ENCODE data around the gene TMEM115. TPM values are rescaled to one million over a fixed set of nuclear protein-coding genes. Genes with fewer than 3 reads are reported as not detected.

The TMEM115 gene
- total and polyA plus RNA-seq, 2 of the 13 experiments (the other 11 are each of a cell fraction or from before 2014, with no cell fraction given) = 22.1 to 30.7 TPM

DNA sequence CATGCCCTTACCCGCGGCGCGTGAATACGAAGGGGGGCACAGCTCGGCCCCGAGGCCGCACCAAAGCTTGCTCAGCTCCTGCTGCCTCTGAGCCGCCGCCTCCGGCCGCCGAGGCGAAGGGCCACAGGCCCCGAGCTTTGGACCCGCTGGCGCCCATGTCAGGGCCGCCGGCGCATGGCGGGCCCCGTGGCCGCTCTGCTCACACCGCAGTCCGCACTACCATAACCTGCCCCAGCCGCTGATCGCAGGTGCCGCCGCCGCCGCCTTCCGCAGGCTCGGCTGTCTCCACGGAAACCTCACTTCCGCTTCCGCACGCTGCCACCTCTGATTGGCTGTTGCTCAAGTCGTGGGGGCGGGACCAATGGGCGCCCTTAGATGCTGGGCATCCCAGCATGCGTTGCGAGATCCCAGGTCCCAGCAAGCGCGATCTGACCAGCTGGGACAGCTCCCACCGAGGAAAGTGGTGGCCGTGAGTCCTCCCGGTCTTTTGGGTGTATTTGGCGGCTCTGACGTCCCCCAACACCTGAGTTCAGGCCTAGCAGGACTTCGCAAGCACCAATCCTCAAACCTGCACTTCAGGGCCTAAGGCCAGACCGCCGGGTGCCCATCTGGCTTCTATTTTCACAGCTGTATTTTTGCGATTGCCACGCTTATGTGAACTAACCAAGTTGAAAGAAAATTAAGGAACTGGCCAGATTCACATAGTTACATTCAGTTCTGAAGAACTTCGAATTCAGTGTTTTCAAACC lies 31.2 kb downstream of the TMEM115 start, which contains the start of gene TUSC2 (continued):
- TF ChIP-seq, protein P1, sequence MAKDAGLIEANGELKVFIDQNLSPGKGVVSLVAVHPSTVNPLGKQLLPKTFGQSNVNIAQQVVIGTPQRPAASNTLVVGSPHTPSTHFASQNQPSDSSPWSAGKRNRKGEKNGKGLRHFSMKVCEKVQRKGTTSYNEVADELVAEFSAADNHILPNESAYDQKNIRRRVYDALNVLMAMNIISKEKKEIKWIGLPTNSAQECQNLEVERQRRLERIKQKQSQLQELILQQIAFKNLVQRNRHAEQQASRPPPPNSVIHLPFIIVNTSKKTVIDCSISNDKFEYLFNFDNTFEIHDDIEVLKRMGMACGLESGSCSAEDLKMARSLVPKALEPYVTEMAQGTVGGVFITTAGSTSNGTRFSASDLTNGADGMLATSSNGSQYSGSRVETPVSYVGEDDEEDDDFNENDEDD (CRISPR knock-in tag; IDR thresholded peaks at IDR 0.05; ENCODE audit: borderline replicate concordance) = peak; percentile 69; the same call in 1 of the 2 replicates
- TF ChIP-seq, protein P2, sequence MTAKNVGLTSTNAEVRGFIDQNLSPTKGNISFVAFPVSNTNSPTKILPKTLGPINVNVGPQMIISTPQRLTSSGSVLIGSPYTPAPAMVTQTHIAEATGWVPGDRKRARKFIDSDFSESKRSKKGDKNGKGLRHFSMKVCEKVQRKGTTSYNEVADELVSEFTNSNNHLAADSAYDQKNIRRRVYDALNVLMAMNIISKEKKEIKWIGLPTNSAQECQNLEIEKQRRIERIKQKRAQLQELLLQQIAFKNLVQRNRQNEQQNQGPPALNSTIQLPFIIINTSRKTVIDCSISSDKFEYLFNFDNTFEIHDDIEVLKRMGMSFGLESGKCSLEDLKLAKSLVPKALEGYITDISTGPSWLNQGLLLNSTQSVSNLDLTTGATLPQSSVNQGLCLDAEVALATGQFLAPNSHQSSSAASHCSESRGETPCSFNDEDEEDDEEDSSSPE (CRISPR knock-in tag; IDR thresholded peaks at IDR 0.05) = peak; percentile 65
- TF ChIP-seq ZHX2 (IDR thresholded peaks at IDR 0.05; ENCODE audit: low read depth) (0 out of 2 replicates have a peak, but pooled peaks have one; percentile 21), ZHX2 (CRISPR knock-in tag; IDR thresholded peaks at IDR 0.05; ENCODE audit: borderline replicate concordance) (0 out of 2 replicates have a peak, but pooled peaks have one; percentile 60), UBTF (CRISPR knock-in tag; IDR thresholded peaks at IDR 0.05) (peak; percentile 25), ELF1 (CRISPR knock-in tag; IDR thresholded peaks at IDR 0.05) (peak; percentile 92), NKX3-1 (CRISPR knock-in tag; IDR thresholded peaks at IDR 0.05) (peak; percentile 39; the same call in 1 of the 2 replicates)
- TF ChIP-seq, protein P3, sequence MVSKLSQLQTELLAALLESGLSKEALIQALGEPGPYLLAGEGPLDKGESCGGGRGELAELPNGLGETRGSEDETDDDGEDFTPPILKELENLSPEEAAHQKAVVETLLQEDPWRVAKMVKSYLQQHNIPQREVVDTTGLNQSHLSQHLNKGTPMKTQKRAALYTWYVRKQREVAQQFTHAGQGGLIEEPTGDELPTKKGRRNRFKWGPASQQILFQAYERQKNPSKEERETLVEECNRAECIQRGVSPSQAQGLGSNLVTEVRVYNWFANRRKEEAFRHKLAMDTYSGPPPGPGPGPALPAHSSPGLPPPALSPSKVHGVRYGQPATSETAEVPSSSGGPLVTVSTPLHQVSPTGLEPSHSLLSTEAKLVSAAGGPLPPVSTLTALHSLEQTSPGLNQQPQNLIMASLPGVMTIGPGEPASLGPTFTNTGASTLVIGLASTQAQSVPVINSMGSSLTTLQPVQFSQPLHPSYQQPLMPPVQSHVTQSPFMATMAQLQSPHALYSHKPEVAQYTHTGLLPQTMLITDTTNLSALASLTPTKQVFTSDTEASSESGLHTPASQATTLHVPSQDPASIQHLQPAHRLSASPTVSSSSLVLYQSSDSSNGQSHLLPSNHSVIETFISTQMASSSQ (IDR thresholded peaks at IDR 0.05; ENCODE audit: low read depth) = no peak
- TF ChIP-seq, protein P3 (CRISPR knock-in tag; IDR thresholded peaks at IDR 0.05; ENCODE audit: borderline replicate concordance) = no peak; the same call in 1 of the 2 replicates
- TF ChIP-seq, protein P4, sequence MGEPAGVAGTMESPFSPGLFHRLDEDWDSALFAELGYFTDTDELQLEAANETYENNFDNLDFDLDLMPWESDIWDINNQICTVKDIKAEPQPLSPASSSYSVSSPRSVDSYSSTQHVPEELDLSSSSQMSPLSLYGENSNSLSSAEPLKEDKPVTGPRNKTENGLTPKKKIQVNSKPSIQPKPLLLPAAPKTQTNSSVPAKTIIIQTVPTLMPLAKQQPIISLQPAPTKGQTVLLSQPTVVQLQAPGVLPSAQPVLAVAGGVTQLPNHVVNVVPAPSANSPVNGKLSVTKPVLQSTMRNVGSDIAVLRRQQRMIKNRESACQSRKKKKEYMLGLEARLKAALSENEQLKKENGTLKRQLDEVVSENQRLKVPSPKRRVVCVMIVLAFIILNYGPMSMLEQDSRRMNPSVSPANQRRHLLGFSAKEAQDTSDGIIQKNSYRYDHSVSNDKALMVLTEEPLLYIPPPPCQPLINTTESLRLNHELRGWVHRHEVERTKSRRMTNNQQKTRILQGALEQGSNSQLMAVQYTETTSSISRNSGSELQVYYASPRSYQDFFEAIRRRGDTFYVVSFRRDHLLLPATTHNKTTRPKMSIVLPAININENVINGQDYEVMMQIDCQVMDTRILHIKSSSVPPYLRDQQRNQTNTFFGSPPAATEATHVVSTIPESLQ (CRISPR knock-in tag; conservative IDR thresholded peaks at IDR 0.05) = no peak

Data from HepG2 (cell line).